Naive B cell (primary cell): ENCODE data around the gene MBNL3. TPM values are rescaled to one million over a fixed set of nuclear protein-coding genes. Genes with fewer than 3 reads are reported as not detected.
A peak's percentile ranks its signal among the peaks of the same experiment; 100 is the strongest.
"Not testable (repeated sequence)": the region's sequence is repeated elsewhere in the genome, so short reads cannot be mapped to it uniquely, and the experiment has no call there.

ENCODE experiments used
- ATAC-seq, 2 donors: fragments of 150-1000 bp; cut with Tn5 transposase; 2 replicates each; pipeline ENCODE4 v1.10.0; 2021; ENCODE audit warnings: low read depth in 2 of 2, mild to moderate bottlenecking in 2 of 2, moderate library complexity in 2 of 2
- DNase-seq: peaks from one replicate; pipeline ENCODE4 v3.0.0; 2022
- H3K27ac Mint-ChIP-seq, 6 donors: one replicate each; pipeline ENCODE4 v1.8.0; 2020 to 2022; ENCODE audit warnings: mild to moderate bottlenecking in 6 of 6, mixed read lengths in 6 of 6, moderate library complexity in 5 of 6, inconsistent platforms in 2 of 6
- H3K27me3 Mint-ChIP-seq, 3 donors: one replicate each; pipeline ENCODE4 v1.8.0; 2021 to 2022; ENCODE audit warnings: mixed read lengths in 3 of 3, mild to moderate bottlenecking in 1 of 3
- H3K36me3 Mint-ChIP-seq, 2 donors: one replicate each; pipeline ENCODE4 v1.8.0; 2020 to 2022; ENCODE audit warnings: mixed read lengths in 2 of 2, inconsistent platforms in 1 of 2, mild to moderate bottlenecking in 1 of 2
- H3K4me1 Mint-ChIP-seq, 3 donors: one replicate each; pipeline ENCODE4 v1.8.0; 2020 to 2022; ENCODE audit warnings: mixed read lengths in 3 of 3, inconsistent platforms in 1 of 3, mild to moderate bottlenecking in 1 of 3, moderate library complexity in 1 of 3
- H3K4me3 Mint-ChIP-seq, 8 donors: one replicate each; pipeline ENCODE4 v1.8.0; 2020 to 2022; ENCODE audit warnings: mild to moderate bottlenecking in 8 of 8, mixed read lengths in 8 of 8, moderate library complexity in 8 of 8, inconsistent platforms in 2 of 8
- H3K9me3 Mint-ChIP-seq, 7 donors: one replicate each; pipeline ENCODE4 v1.8.0; 2020 to 2022; ENCODE audit warnings: mixed read lengths in 7 of 7, mild to moderate bottlenecking in 5 of 7, inconsistent platforms in 2 of 7, moderate library complexity in 1 of 7
- polyA plus RNA-seq, 6 donors: library from polyadenylated mRNA; unstranded; fragments of 300-500 nt; fragmentation: Illumina TruSeq; gene quantifications; one replicate each; pipeline ENCODE4 v1.2.3, GENCODE V29; 2021; ENCODE audit warnings: low read depth in 6 of 6

The MBNL3 gene
- polyA plus RNA-seq, 6 donors from 2014 or later: 82.4 to 129 (median 104) TPM

DNA sequence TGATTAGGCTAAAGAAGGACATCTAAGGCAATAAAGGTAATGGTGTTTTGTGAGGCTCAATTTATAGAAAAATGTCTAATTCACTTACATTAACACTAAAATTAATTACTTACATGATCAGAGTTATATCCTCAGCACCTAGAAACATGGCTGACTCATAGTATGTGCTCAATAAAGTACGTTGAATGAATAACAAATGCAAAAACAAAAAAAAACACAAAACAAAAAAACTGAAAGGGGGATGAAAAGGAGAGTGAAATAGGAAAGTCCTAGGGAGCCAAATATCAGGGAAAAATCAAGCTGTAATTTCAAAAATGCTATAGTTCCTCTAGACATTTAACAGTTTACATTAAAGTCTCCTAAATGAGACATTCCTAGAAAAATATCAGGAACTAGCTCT, 18.7 kb downstream of the MBNL3 start:
- Mint-ChIP-seq H3K27ac (no peak overlapping the region), H3K4me1 (peaks cover 16 to 28% (median 17%) of the 10 kb centered on the region in 3 donors), H3K9me3 (no peaks in the 10 kb centered on the region), H3K36me3 (no peaks in the 10 kb centered on the region), H3K4me3 (no peak overlapping the region), H3K27me3 (peaks cover 0 to 9% (median 0%) of the 10 kb centered on the region in 3 donors)
- no peak for ATAC-seq
- DNase-seq: no peak

- Mint-ChIP-seq H3K36me3 (no peaks in the 10 kb centered on the region), H3K9me3 (no peaks in the 10 kb centered on the region), H3K27ac (no peak overlapping the region), H3K27me3 (no peaks in the 10 kb centered on the region), H3K4me3 (no peak overlapping the region), H3K4me1 (peaks cover 5 to 17% (median 7%) of the 10 kb centered on the region in 3 donors)
- ATAC-seq: no peak
- no peak for DNase-seq
Measured at GRCh38 chrX:132468454-132468853, 20.4 kb downstream of the MBNL3 start.

DNA sequence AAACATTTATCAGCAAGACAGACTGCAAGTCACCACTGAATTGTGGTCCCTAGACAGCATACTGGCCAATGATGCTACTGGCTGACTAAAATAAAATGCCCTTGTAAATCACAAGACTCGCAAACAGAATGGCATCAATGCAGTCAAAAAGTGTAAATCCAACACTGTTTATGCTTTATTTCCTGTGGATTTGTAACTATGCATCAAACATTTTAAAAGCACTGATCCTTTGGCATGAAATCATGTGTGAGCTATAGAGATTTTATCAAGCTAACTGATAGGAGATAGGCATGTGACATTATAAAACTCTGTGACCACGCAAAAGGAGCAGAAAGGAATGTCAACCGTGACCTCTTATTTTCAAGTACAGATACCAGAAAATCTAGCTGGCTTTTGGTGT, 20.8 kb downstream of the MBNL3 start:
- no peak for ATAC-seq
- Mint-ChIP-seq H3K4me1 (peaks cover 5 to 17% (median 7%) of the 10 kb centered on the region in 3 donors), H3K27ac (no peak overlapping the region), H3K9me3 (no peaks in the 10 kb centered on the region), H3K36me3 (no peaks in the 10 kb centered on the region), H3K27me3 (no peaks in the 10 kb centered on the region), H3K4me3 (no peak overlapping the region)
- DNase-seq: no peak

GRCh38 chrX:132467026-132467425, 21.8 kb downstream of the MBNL3 start:
- DNase-seq (no peak), ATAC-seq (no peak)
- Mint-ChIP-seq H3K27ac (no peak overlapping the region), H3K4me3 (no peak overlapping the region), H3K27me3 (no peaks in the 10 kb centered on the region), H3K36me3 (no peaks in the 10 kb centered on the region), H3K9me3 (no peaks in the 10 kb centered on the region), H3K4me1 (peaks cover 5 to 22% (median 11%) of the 10 kb centered on the region in 3 donors)

- H3K9me3 Mint-ChIP-seq: peaks cover 0 to 3% (median 0%) of the 10 kb centered on the region in 7 donors
- H3K27ac Mint-ChIP-seq: no peak overlapping the region
- ATAC-seq (no peak), DNase-seq (no peak)
- H3K4me1 Mint-ChIP-seq: peaks cover 4 to 18% (median 4%) of the 10 kb centered on the region in 3 donors
- no peaks in the 10 kb centered on the region for H3K36me3 Mint-ChIP-seq
- H3K4me3 Mint-ChIP-seq: no peak overlapping the region
- no peaks in the 10 kb centered on the region for H3K27me3 Mint-ChIP-seq
Measured at GRCh38 chrX:132463411-132463810, 25.4 kb downstream of the MBNL3 start.

GRCh38 chrX:132461886-132462285, 27.0 kb downstream of the MBNL3 start:
- H3K9me3 Mint-ChIP-seq: peaks cover 0 to 3% (median 0%) of the 10 kb centered on the region in 7 donors
- H3K4me1 Mint-ChIP-seq: peaks cover 0 to 22% (median 4%) of the 10 kb centered on the region in 3 donors
- DNase-seq (no peak), ATAC-seq (no peak)
- no peak overlapping the region for H3K4me3 Mint-ChIP-seq
- H3K27me3 Mint-ChIP-seq: no peaks in the 10 kb centered on the region
- no peaks in the 10 kb centered on the region for H3K36me3 Mint-ChIP-seq
- no peak overlapping the region for H3K27ac Mint-ChIP-seq

DNA sequence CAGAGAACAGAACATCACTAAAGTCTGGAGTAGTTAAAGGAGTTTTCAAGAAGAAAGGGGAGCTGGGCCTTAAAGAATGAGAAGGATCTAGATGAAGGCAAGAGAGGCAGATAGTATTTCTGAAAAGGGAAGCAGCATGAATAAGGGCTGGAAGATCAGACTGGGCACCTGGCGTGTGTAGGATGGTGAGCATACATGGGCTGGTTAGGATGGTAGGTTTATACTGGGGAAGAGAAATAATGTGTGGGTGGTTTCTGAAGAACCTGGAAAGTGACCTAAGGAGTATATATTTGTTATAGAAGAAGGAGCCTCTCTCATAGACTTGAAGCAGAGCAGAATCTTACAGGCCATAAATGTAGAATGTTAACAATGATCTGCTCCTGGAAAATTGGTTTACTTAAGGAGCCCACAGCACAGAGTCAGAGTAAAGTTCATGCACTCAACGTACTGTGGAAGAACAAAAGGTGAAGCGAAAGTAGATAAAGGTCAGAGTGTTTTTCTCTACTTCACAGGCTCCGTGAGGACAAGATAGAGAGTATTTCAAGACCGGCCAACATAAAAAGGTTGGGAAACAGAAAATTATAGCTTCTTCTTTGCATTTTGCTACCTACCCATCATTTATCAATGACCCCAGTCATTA, 35.8 kb downstream of the MBNL3 start:
- Mint-ChIP-seq H3K27ac (no peak overlapping the region), H3K9me3 (peaks cover 0 to 16% (median 9%) of the 10 kb centered on the region in 7 donors), H3K4me1 (peaks cover 0 to 12% (median 3%) of the 10 kb centered on the region in 3 donors), H3K27me3 (peaks cover 0 to 10% (median 0%) of the 10 kb centered on the region in 3 donors), H3K4me3 (no peak overlapping the region), H3K36me3 (peaks cover 0 to 8% of the 10 kb centered on the region in 2 donors)
- DNase-seq (no peak), ATAC-seq (no peak)

- H3K4me3 Mint-ChIP-seq, ATAC-seq: not testable (repeated sequence)
- H3K27ac Mint-ChIP-seq: peak overlapping the region in 1 of 6 donors; percentile 30
Measured at GRCh38 chrX:132445909-132446308, 42.9 kb downstream of the MBNL3 start.

GRCh38 chrX:132444936-132445335, 43.9 kb downstream of the MBNL3 start:
- no peak for DNase-seq
- peak overlapping the region in 5 of 6 donors; percentile 4 to 79 (median 10) for H3K27ac Mint-ChIP-seq
- ATAC-seq: no peak
- H3K36me3 Mint-ChIP-seq: peaks cover 0 to under 1% of the 10 kb centered on the region in 2 donors
- H3K4me3 Mint-ChIP-seq: no peak overlapping the region
- peaks cover 0 to under 1% (median 0%) of the 10 kb centered on the region in 3 donors for H3K27me3 Mint-ChIP-seq
- peaks cover 0 to 32% (median 17%) of the 10 kb centered on the region in 7 donors for H3K9me3 Mint-ChIP-seq
- peaks cover 0 to 5% (median 0%) of the 10 kb centered on the region in 3 donors for H3K4me1 Mint-ChIP-seq

More at GRCh38 chrX:132445909-132446308, 42.9 kb downstream of the MBNL3 start:
- Mint-ChIP-seq H3K9me3 (peaks cover 0 to 34% (median 17%) of the 10 kb centered on the region in 7 donors), H3K27me3 (peaks cover 0 to 10% (median 0%) of the 10 kb centered on the region in 3 donors)
- not testable (repeated sequence) for H3K4me1 Mint-ChIP-seq, H3K36me3 Mint-ChIP-seq, DNase-seq

DNA sequence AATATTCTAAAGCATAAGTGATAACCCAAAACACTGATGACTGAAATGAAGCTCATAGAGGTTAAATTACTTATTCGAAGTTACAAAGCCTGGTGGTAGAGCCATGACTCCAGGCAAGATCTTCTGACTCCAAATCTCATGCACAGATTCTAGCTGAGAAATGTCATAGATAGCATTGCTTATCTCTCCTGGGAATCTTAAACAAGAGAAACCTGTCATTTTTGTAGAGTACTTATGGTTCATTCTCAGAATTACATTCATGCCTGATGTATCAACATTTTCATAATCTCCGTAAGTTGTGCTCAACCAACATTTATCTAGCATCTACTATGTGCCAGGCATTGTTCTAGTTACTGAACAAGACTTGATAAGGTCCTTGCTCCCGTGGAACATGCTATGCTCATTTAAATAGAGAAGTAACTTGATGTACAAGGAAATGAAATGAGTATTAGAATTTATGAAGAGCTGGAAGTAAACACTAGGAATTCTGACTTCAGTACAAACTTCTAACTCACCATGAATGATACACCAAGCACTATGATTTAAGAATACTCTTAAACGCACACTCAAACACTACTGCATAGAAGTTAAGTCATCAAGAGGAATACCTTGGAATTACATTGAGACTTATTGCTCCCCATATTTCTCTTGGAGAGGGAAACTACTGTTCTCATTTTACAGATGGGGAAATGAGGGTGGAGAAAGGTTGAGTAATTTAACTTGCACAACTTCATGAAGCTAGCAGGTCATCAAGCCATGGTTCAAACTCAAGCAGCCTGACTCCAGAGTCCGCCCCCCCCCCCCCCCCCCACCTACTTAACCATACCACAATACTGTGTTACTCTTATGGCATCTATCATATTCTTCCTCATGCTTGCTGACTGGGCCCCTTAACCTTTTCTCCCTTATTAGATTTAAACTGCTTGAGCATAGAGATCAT, 45.4 kb downstream of the MBNL3 start:
- no peak overlapping the region for H3K27ac Mint-ChIP-seq
- H3K4me1 Mint-ChIP-seq: peaks cover 0 to 5% (median 0%) of the 10 kb centered on the region in 3 donors
- H3K4me3 Mint-ChIP-seq: no peak overlapping the region
- ATAC-seq: no peak
- DNase-seq: no peak
- H3K27me3 Mint-ChIP-seq: no peaks in the 10 kb centered on the region
- H3K36me3 Mint-ChIP-seq: no peaks in the 10 kb centered on the region
- peaks cover 0 to 25% (median 17%) of the 10 kb centered on the region in 7 donors for H3K9me3 Mint-ChIP-seq

DNA sequence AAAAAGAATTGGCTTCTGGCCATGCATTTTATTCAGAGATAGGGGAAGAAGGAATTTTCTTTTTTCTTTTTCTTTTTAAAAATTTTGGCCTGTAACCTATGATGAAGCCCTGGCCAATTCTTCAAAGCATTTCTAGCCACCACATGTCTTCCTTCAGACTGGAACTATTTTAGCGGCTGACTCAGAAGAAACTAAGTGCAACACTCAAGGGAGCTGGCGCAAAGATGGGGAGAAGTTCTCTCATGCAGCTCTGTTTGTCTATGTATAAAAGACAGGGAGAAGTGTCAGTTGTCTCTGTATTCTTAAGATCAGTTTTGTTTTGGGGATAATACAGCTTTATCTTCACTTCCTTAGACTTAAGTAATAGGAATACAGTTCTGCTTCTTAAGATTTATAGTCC, 46.1 kb downstream of the MBNL3 start:
- Mint-ChIP-seq H3K4me1 (peaks cover 0 to 5% (median 0%) of the 10 kb centered on the region in 3 donors), H3K9me3 (peaks cover 0 to 17% (median 10%) of the 10 kb centered on the region in 7 donors), H3K27me3 (no peaks in the 10 kb centered on the region), H3K4me3 (no peak overlapping the region), H3K36me3 (no peaks in the 10 kb centered on the region), H3K27ac (no peak overlapping the region)
- no peak for ATAC-seq
- no peak for DNase-seq

GRCh38 chrX:132435222-132435621, 53.6 kb downstream of the MBNL3 start:
- peaks cover 0 to 5% of the 10 kb centered on the region in 2 donors for H3K36me3 Mint-ChIP-seq
- no peak for DNase-seq
- H3K27ac Mint-ChIP-seq: no peak overlapping the region
- peaks cover 0 to 10% (median 6%) of the 10 kb centered on the region in 3 donors for H3K4me1 Mint-ChIP-seq
- no peak for ATAC-seq
- H3K27me3 Mint-ChIP-seq: peaks cover 0 to 21% (median 0%) of the 10 kb centered on the region in 3 donors
- peaks cover 0 to 2% (median 0%) of the 10 kb centered on the region in 7 donors for H3K9me3 Mint-ChIP-seq
- no peak overlapping the region for H3K4me3 Mint-ChIP-seq

DNA sequence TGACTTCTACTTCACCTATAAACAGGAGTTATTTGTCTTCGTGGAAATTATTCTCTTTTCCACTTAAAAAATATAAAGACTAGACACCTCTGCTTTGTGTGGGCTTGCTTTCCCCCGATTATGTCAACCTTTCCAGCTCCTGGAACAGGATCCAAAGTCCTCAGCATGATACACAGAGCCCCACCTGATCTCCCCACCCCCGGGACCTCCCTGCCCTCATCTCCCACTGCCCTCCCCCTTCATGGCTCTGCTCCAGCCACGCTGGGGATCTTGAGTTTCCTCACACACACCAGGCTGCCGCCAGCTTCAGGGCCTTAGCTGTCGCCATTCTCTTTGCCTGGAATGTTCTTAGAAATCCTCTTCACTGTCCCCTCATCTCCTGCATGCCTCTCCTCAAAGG, 55.3 kb downstream of the MBNL3 start:
- no peak for DNase-seq
- Mint-ChIP-seq H3K36me3 (peaks cover 0 to 5% of the 10 kb centered on the region in 2 donors), H3K9me3 (peaks cover 0 to 2% (median 0%) of the 10 kb centered on the region in 7 donors), H3K4me3 (no peak overlapping the region), H3K4me1 (peaks cover 0 to 12% (median 6%) of the 10 kb centered on the region in 3 donors), H3K27me3 (peaks cover 0 to 21% (median 0%) of the 10 kb centered on the region in 3 donors), H3K27ac (no peak overlapping the region)
- ATAC-seq: no peak
